Activated CD4-positive, alpha-beta T cell treated with anti-CD3 and anti-CD28 coated beads, Interleukin-2, amount 50 U/mL, for 48 hours (primary cell): ENCODE measurements around the gene MICAL3.

ENCODE experiments used
- DNase-seq, 2 experiments: peaks; one replicate each; pipeline ENCODE4 v3.0.0-alpha.2; 2020

Gene MICAL3

GRCh38 chr22:17738386-17739128 is 285.8 kb downstream of the MICAL3 start:
- DNase-seq: no peak
